ENCODE results near the gene PAQR3. TPM values are rescaled to one million over a fixed set of nuclear protein-coding genes. Genes with fewer than 3 reads are reported as not detected.

The PAQR3 gene
- total and polyA plus RNA-seq, 2 donors (not counting 1 experiment from before 2014, with no cell fraction given): 15.5 to 37.6 TPM

GRCh38 chr4:78928835-78929234, 10.4 kb downstream of the PAQR3 start:
- H3K27me3 ChIP-seq (ENCODE audit: control insufficient read depth, insufficient read depth, low read length): no peaks in the 10 kb centered on the region
- H4K20me1 ChIP-seq (ENCODE audit: control insufficient read depth, extremely low read depth, insufficient read depth, low read length): no peaks in the 10 kb centered on the region
- H3K79me2 ChIP-seq (ENCODE audit: control insufficient read depth, insufficient read depth, low read length): no peaks in the 10 kb centered on the region
- peaks cover 5% of the 10 kb centered on the region for H3K36me3 ChIP-seq (ENCODE audit: control insufficient read depth, insufficient read depth, low read length)
- no peaks in the 10 kb centered on the region for H3K4me1 ChIP-seq (ENCODE audit: control insufficient read depth, extremely low read depth, insufficient read depth, low read length)
- no peak overlapping the region for H3K4me3 ChIP-seq (replicated peaks in 1 of 4; ENCODE audit: control extremely low read depth in 1 of 4, insufficient read depth in 1 of 4, low read depth in 3 of 4, low read length in 4 of 4)
- no peak for DNase-seq (ENCODE audit: low read depth in 2 of 2)
- H2AFZ ChIP-seq (ENCODE audit: low read length): no peak overlapping the region
- H3K4me2 ChIP-seq (ENCODE audit: extremely low read depth, insufficient read depth, low read length): no peak overlapping the region
- H3K27ac ChIP-seq (ENCODE audit: insufficient read depth, low read length): no peak overlapping the region
- no peaks in the 10 kb centered on the region for H3K9me3 ChIP-seq (ENCODE audit: control insufficient read depth, insufficient read depth, low read depth, low read length)
- H3K9ac ChIP-seq (ENCODE audit: insufficient read depth, low read length): no peak overlapping the region
- TF ChIP-seq EZH2 (IDR thresholded peaks at IDR 0.05; ENCODE audit: low read length, missing control alignments) (no peak), CTCF (conservative IDR thresholded peaks at IDR 0.05 in 1 of 2, IDR thresholded peaks at IDR 0.05 in 1 of 2; ENCODE audit: low read depth in 1 of 2, low read length in 2 of 2) (no peak)

DNA sequence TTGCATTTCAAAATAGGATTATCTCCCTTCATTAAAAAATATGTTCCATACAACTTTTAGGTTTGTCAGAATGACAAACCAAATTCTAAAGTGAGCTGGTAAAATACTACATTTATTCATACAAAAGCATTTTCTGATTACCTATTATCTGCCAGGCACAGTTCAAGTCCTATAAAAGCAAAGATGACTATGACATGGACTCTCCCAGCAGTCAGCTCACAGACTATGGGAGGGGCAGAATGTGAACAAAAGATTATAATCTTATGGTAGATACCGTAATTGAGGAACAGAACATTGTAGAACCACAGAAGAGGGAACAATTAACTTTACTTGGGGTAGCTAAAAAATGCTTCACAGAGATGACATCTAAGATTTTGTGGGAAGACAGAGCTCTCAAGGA, 12.4 kb downstream of the PAQR3 start:
- H3K36me3 ChIP-seq (ENCODE audit: control insufficient read depth, insufficient read depth, low read length): peaks cover 3% of the 10 kb centered on the region

DNA sequence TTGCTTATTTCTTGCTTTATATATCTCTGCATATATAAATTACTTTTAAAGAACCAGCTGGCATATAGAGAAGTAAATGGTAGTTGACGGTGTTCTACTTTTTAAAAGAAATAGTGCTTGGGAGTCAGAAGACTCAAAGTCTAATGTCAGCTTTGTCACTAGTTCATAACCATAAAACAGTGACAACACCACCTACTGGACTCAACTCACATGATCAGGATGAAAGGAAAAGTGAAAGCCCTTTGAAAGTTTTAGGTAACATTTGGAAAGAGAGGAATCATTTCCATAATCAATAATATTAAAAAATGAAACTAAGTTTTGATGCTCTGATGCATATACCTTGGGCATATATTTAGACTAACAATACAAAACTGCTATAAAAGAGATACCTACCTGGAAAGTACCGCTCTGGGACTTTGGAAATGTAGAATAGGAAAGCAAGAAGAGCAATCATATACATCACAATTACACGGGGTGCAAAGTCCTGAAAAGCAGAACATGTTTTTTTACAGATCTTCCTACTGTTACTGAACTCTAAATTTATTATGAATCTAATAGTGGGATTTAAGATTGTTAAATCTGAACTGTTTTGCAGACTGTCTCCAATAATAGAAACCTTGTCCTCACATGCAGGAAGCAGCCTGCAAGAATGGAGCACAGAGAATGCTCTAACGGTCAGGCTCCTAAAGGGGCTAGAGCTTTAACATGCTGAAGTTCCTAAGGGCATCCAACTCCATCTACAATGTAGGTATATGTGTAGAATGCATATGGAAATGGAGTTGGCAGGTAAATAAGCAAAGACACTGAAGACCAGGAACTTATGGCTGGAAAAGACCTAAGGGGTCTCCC, 15.6 kb downstream of the PAQR3 start:
- Histone ChIP-seq H2AFZ (ENCODE audit: low read length) (no peak overlapping the region), H3K4me2 (ENCODE audit: extremely low read depth, insufficient read depth, low read length) (no peak overlapping the region), H3K79me2 (ENCODE audit: control insufficient read depth, insufficient read depth, low read length) (no peaks in the 10 kb centered on the region), H4K20me1 (ENCODE audit: control insufficient read depth, extremely low read depth, insufficient read depth, low read length) (no peaks in the 10 kb centered on the region), H3K27me3 (ENCODE audit: control insufficient read depth, insufficient read depth, low read length) (no peaks in the 10 kb centered on the region), H3K36me3 (ENCODE audit: control insufficient read depth, insufficient read depth, low read length) (no peaks in the 10 kb centered on the region), H3K27ac (ENCODE audit: insufficient read depth, low read length) (no peak overlapping the region), H3K4me1 (ENCODE audit: control insufficient read depth, extremely low read depth, insufficient read depth, low read length) (no peaks in the 10 kb centered on the region), H3K4me3 (replicated peaks in 1 of 4; ENCODE audit: control extremely low read depth in 1 of 4, insufficient read depth in 1 of 4, low read depth in 3 of 4, low read length in 4 of 4) (no peak overlapping the region), H3K9ac (ENCODE audit: insufficient read depth, low read length) (no peak overlapping the region), H3K9me3 (ENCODE audit: control insufficient read depth, insufficient read depth, low read depth, low read length) (no peaks in the 10 kb centered on the region)
- TF ChIP-seq CTCF (conservative IDR thresholded peaks at IDR 0.05 in 1 of 2, IDR thresholded peaks at IDR 0.05 in 1 of 2; ENCODE audit: low read depth in 1 of 2, low read length in 2 of 2): no peak
- DNase-seq (ENCODE audit: low read depth in 2 of 2): no peak

More for the DNA sequence above, 12.4 kb downstream of the PAQR3 start:
- H3K79me2 ChIP-seq (ENCODE audit: control insufficient read depth, insufficient read depth, low read length): no peaks in the 10 kb centered on the region
- H3K9me3 ChIP-seq (ENCODE audit: control insufficient read depth, insufficient read depth, low read depth, low read length): no peaks in the 10 kb centered on the region
- H3K4me2 ChIP-seq (ENCODE audit: extremely low read depth, insufficient read depth, low read length): no peak overlapping the region
- H2AFZ ChIP-seq (ENCODE audit: low read length): no peak overlapping the region
- no peaks in the 10 kb centered on the region for H3K27me3 ChIP-seq (ENCODE audit: control insufficient read depth, insufficient read depth, low read length)
- no peak for DNase-seq (ENCODE audit: low read depth in 2 of 2)
- H3K27ac ChIP-seq (ENCODE audit: insufficient read depth, low read length): no peak overlapping the region
- H3K4me1 ChIP-seq (ENCODE audit: control insufficient read depth, extremely low read depth, insufficient read depth, low read length): no peaks in the 10 kb centered on the region
- TF ChIP-seq EZH2 (IDR thresholded peaks at IDR 0.05; ENCODE audit: low read length, missing control alignments) (no peak), CTCF (conservative IDR thresholded peaks at IDR 0.05 in 1 of 2, IDR thresholded peaks at IDR 0.05 in 1 of 2; ENCODE audit: low read depth in 1 of 2, low read length in 2 of 2) (no peak)
- no peak overlapping the region for H3K9ac ChIP-seq (ENCODE audit: insufficient read depth, low read length)
- H4K20me1 ChIP-seq (ENCODE audit: control insufficient read depth, extremely low read depth, insufficient read depth, low read length): no peaks in the 10 kb centered on the region
- H3K4me3 ChIP-seq (replicated peaks in 1 of 4; ENCODE audit: control extremely low read depth in 1 of 4, insufficient read depth in 1 of 4, low read depth in 3 of 4, low read length in 4 of 4): no peak overlapping the region

Measured in fibroblast of lung (primary cell).